GM21737 (cell line): Measurements from ENCODE around the gene RAP2A.

Experiments used
- ATAC-seq: cut with Tn5 transposase; IDR thresholded peaks from one replicate; pipeline ENCODE4 v1.9.1; 2021; ENCODE audit warnings: mild to moderate bottlenecking, moderate library complexity; ENCODE audit not compliant: unreplicated experiment

RAP2A gene

DNA sequence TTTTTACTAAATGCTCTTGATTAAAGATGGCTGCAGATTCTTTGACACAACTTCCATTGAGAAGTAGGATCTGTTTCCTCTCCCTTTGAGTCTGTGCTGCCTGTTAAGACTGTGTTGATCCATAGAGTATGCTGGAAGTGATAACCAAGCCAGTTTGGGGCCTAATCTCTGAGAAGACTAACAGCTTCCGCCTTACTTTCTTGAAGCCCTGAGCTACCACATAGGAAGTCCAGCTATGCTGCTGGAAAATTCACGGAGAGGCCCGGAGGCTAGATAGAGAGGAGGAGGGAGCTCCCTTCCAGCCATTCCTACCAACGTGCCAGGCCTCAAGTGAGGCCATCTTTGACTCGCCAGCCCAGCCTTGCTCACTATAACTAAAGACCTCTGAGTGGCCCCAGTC lies 12.5 kb downstream of the RAP2A start:
- no peak for ATAC-seq

DNA sequence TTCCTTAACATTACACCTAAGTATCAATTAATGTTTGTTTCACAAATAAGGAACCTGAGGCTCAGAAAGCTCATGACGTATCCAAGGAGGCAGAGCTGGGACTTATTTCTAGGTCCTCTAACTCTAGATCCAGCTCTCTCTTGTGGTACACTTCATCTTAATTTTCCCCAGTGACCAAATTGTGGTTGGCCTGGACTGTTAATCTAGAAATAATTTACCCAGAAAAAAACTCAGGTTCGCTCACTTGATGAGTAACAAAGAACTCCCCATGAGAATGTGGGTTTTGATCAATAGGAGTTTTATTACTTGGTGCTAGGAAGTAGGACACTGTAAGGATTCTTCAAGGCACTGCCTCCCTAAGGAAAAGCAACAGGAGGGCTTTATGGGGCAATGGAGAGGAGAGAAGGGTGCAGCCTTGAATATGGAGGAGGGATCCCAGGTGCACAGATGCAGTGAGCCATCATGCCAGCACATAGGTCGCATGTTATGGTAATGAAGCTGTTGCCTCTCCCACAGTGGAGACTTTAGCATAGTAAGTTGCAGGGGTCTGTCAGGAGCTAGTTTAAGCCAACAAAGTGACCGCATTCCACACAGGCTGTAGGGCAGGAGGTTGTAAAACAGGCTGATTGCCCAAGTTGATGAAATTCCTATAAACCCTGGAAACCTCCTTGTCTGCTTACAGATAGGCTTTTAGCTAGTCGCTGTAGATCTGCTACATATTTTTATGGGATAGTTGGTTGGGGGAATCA lies 14.7 kb downstream of the RAP2A start:
- peak; percentile 57 for ATAC-seq

DNA sequence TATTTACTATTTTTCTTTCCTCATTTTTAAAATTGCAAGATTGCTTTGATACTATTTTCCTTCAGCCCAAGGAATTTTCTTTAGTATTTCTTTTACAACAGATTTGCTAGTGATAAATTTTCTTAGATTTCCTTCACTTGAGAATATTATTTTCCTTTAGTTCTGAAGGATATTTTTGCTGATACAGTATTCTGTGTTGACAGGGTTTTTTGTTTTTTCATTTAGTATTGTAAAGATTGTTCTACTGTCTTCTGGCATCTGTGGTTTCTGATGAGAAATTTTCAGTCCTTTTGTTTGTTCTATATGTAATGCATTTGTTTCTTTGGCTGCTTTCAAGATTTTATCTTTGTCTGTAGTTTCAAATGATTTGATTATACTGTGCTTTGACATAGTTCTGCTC lies 20.7 kb downstream of the RAP2A start:
- ATAC-seq, result no peak

DNA sequence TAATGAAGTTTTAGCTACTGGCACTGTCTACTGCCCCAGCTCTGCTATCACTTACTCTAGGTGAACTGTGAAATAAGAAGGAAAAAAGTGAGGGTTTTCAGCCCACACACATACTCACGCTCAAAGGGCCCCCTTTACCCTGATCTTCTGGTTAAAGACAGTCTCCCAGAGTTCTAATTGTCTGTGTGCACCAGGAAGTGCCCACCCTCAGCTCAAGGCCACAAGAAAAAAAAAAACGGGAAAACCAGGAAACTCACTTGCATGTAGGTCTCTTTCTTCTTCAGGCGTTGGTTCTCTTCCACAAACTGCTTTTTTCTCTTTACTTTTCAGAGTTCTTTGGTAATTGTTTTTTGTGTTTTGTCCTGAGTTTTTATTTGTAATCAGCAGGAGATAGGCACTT lies 22.1 kb downstream of the RAP2A start:
- ATAC-seq, result no peak

DNA sequence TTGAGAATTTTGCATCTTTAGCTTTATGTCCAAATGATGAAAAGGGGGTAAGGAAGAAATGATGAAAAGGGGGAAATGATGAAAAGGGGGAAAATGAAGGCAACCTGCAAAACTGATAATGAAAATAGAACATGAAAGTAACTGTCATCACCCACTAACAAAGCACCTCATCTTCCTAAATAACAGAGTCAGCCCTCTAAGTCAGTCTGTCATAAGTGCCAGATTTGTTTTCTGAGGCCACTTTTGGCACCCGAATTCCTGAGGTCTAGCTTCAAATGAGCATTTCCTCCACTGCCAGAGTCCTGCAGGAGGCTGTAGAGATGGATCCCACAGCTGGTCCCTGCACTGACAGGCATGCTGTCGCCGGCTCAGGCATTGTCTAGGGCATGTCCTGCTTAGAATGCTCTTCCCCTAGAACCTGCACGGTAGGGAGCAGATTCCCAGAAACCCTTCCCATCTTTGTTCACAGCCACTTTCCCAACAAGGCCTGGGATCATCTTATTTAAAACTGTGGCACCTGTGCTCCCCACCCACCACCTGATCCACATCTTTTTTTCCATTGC lies 25.3 kb downstream of the RAP2A start:
- peak; percentile 39 for ATAC-seq

DNA sequence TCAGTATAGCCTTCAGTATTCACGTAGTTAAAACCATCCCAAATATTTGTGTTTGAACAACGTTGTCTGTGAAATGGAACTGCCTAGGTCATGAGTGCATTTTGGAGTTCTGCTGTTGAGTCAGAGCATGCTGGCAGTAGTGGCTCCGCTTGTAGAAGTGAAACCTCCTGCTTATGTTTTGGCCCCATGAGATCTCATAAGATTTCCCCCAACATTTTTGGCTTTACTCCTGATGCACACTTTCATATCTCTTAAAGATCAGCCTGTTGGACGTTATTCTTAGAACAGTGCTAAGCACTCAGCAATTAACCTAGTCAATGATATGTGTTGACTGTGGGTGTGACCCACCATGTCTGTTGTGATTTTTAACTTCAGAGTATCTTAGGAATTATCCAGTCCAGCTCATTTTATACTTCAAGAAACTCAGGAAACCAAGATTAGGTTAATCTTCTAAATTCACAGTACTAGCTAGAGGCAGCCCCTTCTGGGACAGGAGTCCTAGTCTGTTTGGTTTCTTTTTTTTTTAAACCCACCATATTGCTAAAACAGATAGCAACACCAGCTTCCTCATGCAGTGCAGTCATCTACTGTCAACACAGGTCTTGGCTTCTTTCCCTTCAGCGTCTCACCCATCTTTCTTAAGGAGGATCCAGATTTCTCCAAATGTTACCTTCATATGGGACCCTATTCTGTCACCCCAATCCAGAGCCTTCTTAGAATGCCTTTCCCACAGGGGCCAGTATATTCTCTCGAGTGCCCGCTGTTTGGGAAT lies 26.2 kb downstream of the RAP2A start:
- ATAC-seq, result peak; percentile 93

DNA sequence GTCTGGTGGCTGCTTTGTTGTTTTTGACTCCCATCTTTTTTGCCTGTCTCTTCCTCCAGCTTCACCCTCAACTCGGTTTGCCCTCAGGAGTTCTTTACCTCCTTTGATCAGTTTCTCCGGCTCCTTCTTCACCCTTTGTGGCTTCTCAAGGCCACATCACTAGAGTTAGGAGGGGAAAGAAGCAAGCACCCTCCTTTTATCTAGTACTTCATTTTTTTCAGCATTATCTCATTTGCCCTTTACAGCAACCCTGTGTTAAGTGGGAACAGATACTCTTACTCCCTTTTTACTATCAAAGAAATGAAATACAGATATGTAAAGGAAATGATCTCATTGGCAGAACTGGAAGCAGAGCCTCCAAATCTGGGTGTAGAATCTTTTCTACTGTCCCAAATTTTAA lies 26.9 kb downstream of the RAP2A start:
- ATAC-seq, result no peak

DNA sequence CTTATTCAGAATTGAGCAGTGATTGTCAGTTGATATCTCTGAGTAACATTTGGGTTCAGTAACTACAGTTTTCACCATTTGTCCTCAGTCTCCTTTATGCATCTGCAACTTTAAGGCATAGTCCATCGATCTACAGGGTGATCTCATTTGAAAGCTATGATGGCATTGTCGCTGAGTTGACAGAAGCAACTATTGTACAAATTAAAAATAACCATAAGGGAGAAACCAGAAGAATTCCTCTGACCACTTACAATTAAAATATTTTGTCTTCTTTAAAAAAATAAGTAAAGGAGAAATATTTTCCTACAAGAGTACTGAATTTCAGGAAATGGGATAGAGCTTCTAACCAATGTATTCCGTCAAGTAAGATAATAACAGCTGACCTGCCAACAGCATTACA lies 30.6 kb downstream of the RAP2A start:
- no peak for ATAC-seq

DNA sequence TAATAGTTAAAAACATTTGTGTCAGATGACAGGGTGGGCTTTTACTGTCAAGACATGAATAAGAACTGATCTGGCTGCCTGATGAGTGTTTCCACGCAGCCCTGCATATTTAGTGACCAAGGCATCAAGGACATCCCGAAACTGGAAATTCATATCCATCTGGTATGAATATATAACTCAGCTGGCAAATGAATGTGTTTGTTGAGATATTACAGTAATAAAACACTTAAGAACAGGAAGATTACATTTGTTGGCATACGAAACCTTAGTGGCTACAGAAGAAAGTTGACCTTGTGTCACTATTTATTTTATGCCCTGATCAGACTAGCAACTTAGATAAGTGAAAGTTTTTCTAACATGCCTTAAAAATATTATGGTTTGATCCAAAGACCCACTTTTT lies 32.8 kb downstream of the RAP2A start:
- no peak for ATAC-seq

DNA sequence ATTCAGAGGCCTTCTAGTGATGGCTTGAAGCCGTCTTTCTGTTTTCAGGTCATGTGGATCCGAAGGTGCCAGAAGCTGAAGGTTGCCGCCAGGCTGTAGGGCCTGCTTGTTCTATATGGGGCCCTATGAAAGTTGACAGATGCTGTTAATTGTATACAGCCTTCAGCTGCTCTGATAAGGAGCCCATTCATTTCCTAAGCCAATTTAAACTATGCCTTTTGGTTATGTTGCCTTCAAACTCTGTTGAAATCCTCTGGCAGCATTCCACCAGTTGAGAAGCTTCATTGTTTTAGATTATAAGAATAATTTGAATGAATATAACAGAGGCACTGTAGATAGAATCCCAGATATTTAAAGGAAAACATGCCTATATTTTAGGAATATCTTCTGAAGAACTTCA lies 34.4 kb downstream of the RAP2A start:
- no peak for ATAC-seq

DNA sequence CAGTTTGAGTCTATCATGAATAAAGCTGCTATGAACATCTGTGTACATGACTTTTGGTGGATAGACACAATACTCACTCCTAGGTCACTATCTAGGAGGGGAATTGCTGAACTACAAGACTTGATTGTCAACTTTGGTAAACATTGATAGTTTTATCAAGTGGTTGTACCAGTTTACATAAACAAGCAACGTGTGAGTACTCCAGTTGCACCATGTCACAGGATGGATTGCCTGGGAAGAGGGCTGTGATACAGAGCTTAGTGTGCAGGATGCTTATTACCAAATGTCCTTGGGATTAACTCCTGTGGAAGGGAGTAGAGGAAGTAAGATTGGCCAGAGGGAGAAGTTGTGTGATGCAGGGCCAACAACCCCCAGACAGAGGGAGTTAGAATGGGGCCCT lies 37.7 kb downstream of the RAP2A start:
- no peak for ATAC-seq

DNA sequence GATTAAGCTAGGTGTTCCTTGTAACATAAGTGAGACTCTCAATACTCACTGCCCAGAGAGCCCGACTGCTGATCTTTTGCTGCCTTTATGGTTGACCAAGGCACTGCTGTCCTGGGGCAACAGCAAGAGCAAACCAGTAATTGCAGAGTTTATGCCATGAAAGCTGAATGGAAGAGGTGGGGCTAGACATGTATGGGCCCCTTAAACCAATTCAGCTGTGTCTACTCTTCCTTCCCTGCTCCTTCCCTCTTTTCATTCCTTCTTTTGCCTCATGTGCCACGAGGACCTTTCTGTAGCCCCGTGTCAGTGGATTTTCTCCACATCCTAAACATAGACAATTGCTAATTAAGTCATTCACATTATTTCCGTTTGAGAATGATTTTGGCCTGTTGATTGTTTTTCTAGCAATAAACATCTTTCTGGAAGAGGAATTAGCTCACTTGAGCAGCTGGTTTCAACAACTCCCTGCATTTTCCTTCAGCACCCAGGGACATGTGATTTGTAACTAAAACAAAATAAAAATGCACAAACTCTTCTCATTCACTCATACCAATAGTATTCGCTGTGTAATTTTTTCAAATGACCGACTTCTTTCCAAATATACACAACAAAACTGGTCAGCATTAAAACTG lies 40.5 kb downstream of the RAP2A start:
- no peak for ATAC-seq

DNA sequence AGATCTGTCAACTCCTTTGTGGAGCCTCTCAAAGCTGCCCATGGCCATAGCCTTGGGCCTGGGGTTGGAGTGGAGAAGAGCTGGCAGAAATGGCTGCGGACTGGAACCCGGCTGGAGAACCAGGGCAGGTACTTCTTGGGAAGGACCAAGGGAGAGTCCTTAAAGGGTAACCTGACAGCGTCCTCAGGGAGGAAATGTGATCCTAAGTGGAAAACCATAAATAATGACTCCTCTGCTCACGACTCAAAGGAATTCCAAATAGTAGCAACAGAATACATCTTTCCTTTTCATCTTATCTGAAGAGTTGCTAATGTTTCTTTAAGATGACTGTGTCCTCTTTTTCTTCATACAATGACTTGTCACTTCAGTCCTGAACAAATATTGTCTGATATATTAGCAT lies 41.0 kb downstream of the RAP2A start:
- ATAC-seq, result no peak

DNA sequence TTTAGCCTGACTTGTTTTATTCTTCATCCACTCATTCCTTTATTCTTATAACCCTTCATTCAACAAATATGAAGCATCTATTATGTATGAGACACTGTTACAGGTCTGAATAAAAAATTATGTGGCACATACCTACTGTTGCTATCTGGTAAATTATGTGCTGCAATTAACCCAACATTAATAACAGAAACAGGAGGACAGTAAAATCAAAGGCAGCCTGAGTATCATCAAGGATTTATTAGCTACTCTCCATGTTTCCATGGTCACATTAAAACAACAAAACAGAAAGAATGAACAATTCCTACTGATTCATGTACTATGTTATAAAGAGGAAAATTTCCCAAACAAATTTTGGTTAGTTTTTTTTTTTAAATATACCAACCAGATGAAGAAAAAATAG lies 43.9 kb downstream of the RAP2A start:
- no peak for ATAC-seq

DNA sequence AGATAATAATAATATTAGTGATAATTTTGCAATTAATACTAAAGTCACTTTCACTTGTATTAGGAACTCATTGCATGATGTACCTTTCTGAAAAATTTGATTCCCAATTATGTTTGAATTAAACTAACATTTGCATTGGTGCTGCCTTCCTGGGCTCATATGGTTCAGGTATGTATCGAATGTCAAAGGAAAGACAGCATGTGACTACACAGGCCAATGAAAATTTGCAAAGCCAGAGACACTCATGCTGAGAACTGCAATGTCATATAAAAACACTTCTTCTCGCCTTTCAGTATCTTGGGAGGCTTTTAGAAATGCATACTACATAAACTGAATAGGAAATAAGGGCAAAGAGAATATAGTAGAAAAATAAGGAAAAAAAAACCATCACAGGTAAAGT lies 44.3 kb downstream of the RAP2A start:
- ATAC-seq, result no peak

DNA sequence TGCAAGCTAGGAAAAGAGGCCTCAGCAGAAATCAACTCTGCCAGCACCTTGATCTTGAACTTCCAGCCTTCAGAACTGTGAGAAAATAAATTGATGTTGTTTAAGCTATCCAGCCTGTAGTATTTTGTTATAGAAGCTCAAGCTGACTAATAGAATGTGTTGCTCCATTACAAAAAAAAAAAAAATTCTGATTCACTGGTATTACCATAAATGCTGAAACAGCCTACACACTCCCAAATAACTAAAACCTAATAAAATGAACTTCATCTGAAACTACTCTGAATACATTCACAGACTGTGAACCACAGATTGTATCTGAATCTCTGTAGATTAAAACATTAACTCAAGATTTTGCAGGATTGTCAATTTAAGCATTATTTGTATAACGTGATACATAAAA lies 49.5 kb downstream of the RAP2A start:
- ATAC-seq, result no peak

DNA sequence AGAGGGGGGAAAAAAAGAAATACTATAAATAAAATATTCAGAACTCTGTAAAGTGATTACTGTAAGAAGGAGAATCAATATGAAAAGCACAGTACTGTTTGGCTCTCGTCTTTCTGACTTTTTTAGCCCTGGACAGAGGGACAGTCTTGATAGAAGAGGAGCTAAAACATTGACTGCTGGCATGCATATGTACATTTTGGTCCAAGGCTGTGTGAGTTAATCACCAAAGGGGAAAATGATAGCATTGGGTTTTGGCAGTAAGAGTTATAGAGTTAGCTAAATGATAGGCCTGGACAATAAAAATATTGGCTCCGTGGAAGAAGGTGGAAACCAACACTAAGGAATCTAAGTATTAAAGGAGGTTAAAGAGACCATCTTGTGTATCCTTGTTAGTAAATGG lies 50.3 kb downstream of the RAP2A start:
- ATAC-seq, result no peak

DNA sequence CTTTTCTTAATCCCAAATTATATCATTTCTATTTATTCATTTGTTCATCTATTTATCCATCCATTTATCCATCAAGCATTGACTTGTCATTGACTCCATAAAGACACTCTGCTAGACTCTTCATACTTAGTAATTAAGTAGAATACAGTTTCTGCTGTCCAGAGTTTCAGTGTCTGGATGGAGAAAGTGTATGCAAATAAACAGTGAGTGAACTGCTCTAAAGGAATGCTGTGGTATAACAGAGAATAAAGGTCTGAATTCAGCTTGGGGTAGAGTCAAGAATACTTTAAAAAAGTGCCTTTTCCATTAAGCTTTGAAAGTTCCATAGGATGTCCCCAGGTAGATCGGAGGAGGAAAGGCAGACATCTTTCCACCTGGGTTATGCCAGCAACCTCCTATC lies 51.4 kb downstream of the RAP2A start:
- ATAC-seq, result no peak

DNA sequence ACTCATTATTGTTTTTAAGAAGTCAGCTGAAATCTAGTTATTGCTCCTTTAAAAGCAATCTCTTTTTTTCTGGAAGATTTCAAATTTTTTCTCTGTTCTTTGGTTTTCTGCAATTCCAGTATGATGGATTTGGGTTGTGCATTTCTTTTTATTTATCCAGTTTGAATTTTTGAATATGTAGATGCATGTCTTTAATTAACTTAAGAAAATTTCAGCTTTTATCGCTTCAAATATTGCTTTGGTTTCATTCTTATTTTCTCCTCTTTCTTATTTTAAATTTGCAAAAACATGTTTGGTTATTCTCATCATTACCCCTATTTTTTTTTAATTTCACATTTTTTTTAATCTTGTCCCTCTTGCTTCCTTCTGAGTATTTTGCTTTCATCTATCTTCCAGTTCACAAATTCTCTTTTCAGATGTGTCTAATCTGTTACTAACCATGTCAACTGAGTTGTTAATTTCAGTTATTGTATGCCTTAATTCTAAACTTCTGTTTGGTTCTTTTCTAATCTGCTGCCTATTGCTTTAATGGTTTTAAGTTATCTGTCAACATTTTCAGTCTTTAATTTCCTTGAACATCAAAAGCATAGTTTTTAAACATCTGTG lies 56.8 kb downstream of the RAP2A start:
- no peak for ATAC-seq

DNA sequence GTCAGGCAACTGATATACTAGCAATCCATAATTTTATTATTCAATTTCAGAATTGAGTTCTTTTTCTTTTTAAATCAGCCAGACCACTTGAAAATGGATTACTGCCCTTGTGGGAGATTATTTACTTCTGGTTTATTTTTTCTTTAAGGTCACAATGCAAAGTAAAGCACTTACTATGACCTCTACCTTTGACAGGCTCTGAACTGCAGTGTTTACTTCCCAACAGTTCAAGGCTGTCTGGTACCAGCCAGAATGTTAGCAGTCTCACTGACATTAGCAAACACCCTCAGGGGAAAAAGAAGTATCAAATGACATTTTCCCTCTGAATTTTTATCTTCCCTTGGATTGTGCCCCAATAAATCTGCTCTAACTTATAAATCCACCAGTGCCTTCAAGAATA lies 57.5 kb downstream of the RAP2A start:
- no peak for ATAC-seq

DNA sequence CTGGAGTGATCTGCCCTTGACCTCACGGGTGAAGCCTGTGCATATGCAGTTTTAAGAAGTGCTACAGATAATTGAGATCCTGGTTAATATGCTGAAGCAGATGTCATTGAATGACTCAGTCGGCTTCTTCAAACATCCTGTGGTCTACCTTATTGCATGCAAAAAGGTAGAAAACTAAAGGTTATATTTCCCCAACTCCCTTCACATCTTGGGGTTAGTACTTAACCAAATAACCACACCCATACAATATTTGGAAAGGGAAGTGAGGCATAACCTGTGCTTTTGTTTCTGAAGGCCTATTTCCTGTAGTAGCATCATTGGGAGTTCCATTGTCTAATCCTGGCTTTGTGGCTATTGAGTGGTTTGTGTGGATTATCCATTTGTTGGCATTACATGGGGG lies 58.3 kb downstream of the RAP2A start:
- ATAC-seq, result no peak
